Kidney (tissue), 22 donors: Measurements from ENCODE around the gene SLC25A53. TPM values are rescaled to one million over a fixed set of nuclear protein-coding genes. Genes with fewer than 3 reads are reported as not detected.

ENCODE experiments used
- DNase-seq, 5 donors: peaks; one replicate each; pipeline ENCODE4 v3.0.0-alpha.2; 2013 to 2020
- FAIRE-seq: peaks from 2 replicates; lab custom pipeline; 2012; peaks lifted over from hg19 to GRCh38; lab: Jason Lieb, UNC
- H3K27ac ChIP-seq, 2 donors: one replicate each; pipeline ENCODE4 v1.7.0; 2013; ENCODE audit warnings: low read depth in 2 of 2, low read length in 2 of 2, inconsistent platforms in 1 of 2
- H3K27me3 ChIP-seq: one replicate; pipeline ENCODE4 v1.7.1; 2013; ENCODE audit warnings: low read length, inconsistent platforms; ENCODE audit not compliant: control insufficient read depth, insufficient read depth
- H3K36me3 ChIP-seq, 3 donors: one replicate each; pipeline versions ENCODE4 v1.7.0 to v1.7.1; 2013; ENCODE audit warnings: low read length in 3 of 3, control low read depth in 1 of 3, inconsistent platforms in 1 of 3; ENCODE audit not compliant: insufficient read depth in 3 of 3, control insufficient read depth in 2 of 3
- H3K4me1 ChIP-seq, 3 donors: one replicate each; pipeline versions ENCODE4 v1.7.0 to v1.7.1; 2013; ENCODE audit warnings: low read length in 3 of 3, inconsistent platforms in 1 of 3, low read depth in 1 of 3; ENCODE audit not compliant: control insufficient read depth in 2 of 3, insufficient read depth in 2 of 3
- H3K4me3 ChIP-seq, 3 donors: one replicate each; pipeline versions ENCODE4 v1.7.0 to v1.8.1; 2013; ENCODE audit warnings: low read length in 3 of 3, control low read depth in 1 of 3, inconsistent platforms in 1 of 3
- H3K9ac ChIP-seq, 3 donors: one replicate each; pipeline versions ENCODE4 v1.7.0 to v1.7.1; 2013; ENCODE audit warnings: low read length in 3 of 3, control low read depth in 1 of 3, inconsistent platforms in 1 of 3
- H3K9me3 ChIP-seq, 3 donors: one replicate each; pipeline versions ENCODE4 v1.7.0 to v1.7.1; 2013; ENCODE audit warnings: low read length in 3 of 3, control low read depth in 1 of 3, inconsistent platforms in 1 of 3; ENCODE audit not compliant: control insufficient read depth in 2 of 3, insufficient read depth in 1 of 3
- intact Hi-C: fragments of 100-400 bp; cut with DNase I; formaldehyde crosslinking; loops from one replicate; pipeline ENCODE4 v1.11.1; 2022
- long read RNA-seq, 10 donors: library from polyadenylated mRNA in 1 of 10; unstranded in 1 of 10; transcript quantifications; one replicate each; pipeline ENCODE4 v2.0.0 and lab custom pipeline, GENCODE V29; 2021 to 2026
- polyA plus RNA-seq: library from polyadenylated mRNA; stranded (reverse); fragments of 350-450 nt; fragmentation: Illumina TruSeq; extraction: RNeasy Lipid Tissue Mini Kit (QIAGEN cat#74804); gene quantifications from one replicate; pipeline ENCODE4 v1.2.3, GENCODE V29; 2014; ENCODE audit warnings: low read depth, low replicate concordance; ENCODE audit not compliant: insufficient read depth
- total RNA-seq: library from RNA; stranded (reverse); fragmentation: NEBNext Ultra II Directional; extraction: Animal tissue kit (Norgen Biotek cat#: 25700); gene quantifications from one replicate; pipeline ENCODE4 v1.2.1, GENCODE V29; 2021
- TF ChIP-seq, protein P1 (sequence below): IDR thresholded peaks from 3 replicates; pipeline ENCODE4 v1.5.1; 2012; ENCODE audit warnings: mild to moderate bottlenecking, moderate library complexity, borderline replicate concordance; ENCODE audit not compliant: insufficient read depth; ENCODE audit errors: extremely low read depth
- donor health status: control.
- donor health status: control.
- donor health status: control.
- donor health status: control.
- donor health status: control.
- donor health status: DM: yes; HTN: yes; CAD: no.
- donor health status: Normal renal cell carcinoma (clear cell type).

Gene SLC25A53, protein sequence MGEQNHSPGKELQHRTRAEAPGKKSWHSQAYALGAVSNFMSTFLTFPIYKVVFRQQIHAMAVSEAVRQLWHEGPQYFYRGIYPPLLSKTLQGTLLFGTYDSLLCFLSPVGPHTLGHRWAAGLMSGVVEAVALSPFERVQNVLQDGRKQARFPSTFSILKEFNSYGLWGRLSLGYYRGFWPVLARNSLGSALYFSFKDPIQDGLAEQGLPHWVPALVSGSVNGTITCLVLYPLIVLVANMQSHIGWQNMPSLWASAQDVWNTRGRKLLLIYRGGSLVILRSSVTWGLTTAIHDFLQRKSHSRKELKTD
- 12.1 TPM for total RNA-seq
- 5.0 TPM for polyA plus RNA-seq
- long read RNA-seq, donor 1, partial matches to known transcripts = 0 of 1 reads
- long read RNA-seq, donor 1, other reads (novel, unspliced or antisense) = 0 of 1 reads
- long read RNA-seq, donor 2, partial matches to known transcripts = 0 of 3 reads
- long read RNA-seq, donor 2, other reads (novel, unspliced or antisense) = 0 of 3 reads
- long read RNA-seq, donor 3, transcript SLC25A53-201 (2 exons, 731 nt) = major isoform, 9 of 15 reads
- long read RNA-seq, donor 3, partial matches to known transcripts = 6 of 15 reads
- long read RNA-seq, donor 3, other reads (novel, unspliced or antisense) = 0 of 15 reads
- long read RNA-seq, donor 4, partial matches to known transcripts = 0 of 2 reads
- long read RNA-seq, donor 4, other reads (novel, unspliced or antisense) = 0 of 2 reads
- long read RNA-seq, donor 5 = 0 reads
- long read RNA-seq, donor 6, transcript SLC25A53-201 (2 exons, 731 nt) = major isoform, 11 of 11 reads
- long read RNA-seq, donor 6, partial matches to known transcripts = 0 of 11 reads
- long read RNA-seq, donor 6, other reads (novel, unspliced or antisense) = 0 of 11 reads
- long read RNA-seq, donor 7, transcript SLC25A53-201 (2 exons, 731 nt) = major isoform, 5 of 9 reads
- long read RNA-seq, donor 7, partial matches to known transcripts = 0 of 9 reads
- long read RNA-seq, donor 7, other reads (novel, unspliced or antisense) = 4 of 9 reads
- long read RNA-seq, donor 8, partial matches to known transcripts = 0 of 3 reads
- long read RNA-seq, donor 8, other reads (novel, unspliced or antisense) = 0 of 3 reads
- long read RNA-seq, donor 9 = 0 reads
- long read RNA-seq, donor 10, partial matches to known transcripts = 0 of 4 reads
- long read RNA-seq, donor 10, other reads (novel, unspliced or antisense) = 0 of 4 reads

DNA sequence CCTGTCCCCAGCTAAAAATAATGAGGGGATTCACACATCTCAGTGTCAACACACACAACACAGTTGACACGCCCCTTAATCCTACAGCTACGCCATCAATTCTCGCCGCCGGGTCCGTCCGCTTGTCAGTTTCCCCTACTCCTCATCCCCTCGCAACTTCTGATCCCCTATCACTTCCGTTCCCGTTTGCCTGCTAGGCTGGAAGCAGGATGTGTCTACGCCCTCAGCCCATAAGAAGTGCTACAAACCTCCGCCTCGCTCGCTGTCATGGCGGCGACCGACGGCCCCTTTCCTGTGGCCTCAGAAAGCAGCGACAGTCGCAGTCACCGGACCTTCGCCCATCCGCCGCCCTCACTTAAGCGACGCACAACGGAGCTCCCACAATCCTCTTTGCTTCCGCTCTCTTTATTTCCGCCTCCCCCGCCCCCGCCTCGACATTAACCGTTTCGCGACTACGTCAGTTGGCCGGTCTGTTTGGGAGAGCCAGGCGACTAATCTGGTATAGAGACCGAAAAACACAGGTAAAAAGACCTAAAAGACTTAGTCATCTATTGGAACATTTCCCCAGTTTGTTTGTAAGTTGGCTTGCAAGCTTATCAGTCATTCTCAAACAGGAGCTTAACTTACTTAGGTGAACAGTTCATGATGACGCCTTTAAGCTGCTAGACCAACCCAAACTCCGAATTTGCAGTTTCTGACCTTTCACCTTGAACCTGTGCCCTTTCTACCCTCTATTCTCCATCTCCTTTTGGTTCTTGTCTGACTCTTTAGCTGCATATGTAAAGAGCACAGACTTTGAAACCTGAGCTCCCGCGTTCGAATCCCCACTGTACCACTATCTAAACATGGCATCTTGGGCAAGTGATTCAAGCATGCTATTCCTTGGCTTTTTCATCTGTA is at the start of gene SLC25A53:
SLC25A53 (minus strand) TSS at position 380 of the 900 bp plus-strand sequence. CDS start 51,752 bp downstream, outside the sequence.
- H3K36me3 ChIP-seq = no peaks in the 10 kb centered on the region
- H3K27ac ChIP-seq = peak within 1 kb of the TSS; percentile 87
- H3K4me3 ChIP-seq = peak within 1 kb of the TSS; percentile 75 to 96 (median 96)
- H3K4me1 ChIP-seq = no peaks in the 10 kb centered on the region
- H3K9ac ChIP-seq = peak within 1 kb of the TSS; percentile 46 to 93 (median 69)
- TF ChIP-seq, protein P1, sequence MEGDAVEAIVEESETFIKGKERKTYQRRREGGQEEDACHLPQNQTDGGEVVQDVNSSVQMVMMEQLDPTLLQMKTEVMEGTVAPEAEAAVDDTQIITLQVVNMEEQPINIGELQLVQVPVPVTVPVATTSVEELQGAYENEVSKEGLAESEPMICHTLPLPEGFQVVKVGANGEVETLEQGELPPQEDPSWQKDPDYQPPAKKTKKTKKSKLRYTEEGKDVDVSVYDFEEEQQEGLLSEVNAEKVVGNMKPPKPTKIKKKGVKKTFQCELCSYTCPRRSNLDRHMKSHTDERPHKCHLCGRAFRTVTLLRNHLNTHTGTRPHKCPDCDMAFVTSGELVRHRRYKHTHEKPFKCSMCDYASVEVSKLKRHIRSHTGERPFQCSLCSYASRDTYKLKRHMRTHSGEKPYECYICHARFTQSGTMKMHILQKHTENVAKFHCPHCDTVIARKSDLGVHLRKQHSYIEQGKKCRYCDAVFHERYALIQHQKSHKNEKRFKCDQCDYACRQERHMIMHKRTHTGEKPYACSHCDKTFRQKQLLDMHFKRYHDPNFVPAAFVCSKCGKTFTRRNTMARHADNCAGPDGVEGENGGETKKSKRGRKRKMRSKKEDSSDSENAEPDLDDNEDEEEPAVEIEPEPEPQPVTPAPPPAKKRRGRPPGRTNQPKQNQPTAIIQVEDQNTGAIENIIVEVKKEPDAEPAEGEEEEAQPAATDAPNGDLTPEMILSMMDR = no peak
- intact Hi-C loops = no loop called here
- DNase-seq = peak; percentile 88 to 93 (median 90)
- H3K9me3 ChIP-seq = no peaks in the 10 kb centered on the region
- no peaks in the 10 kb centered on the region for H3K27me3 ChIP-seq
- no peak for FAIRE-seq

DNA sequence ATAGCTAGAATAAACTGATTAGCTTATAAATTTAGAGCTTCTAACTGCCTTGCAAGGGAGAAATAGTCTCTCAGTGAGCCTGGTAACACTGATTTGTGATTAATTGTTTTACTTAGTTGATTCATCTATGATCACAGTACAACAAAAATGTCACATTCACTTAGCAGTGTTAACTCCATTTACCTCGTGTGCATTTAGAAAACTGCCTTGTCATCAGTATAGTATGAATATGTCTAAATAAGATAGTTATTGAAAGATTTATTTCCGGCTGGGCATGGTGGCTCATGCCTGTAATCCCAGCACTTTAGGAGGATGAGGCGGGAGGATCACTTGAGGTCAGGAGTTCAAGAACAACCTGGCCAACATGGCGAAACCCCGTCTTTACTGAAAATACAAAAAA is 48.7 kb upstream of the SLC25A53 start:
- TF ChIP-seq, protein P1 = no peak
- Histone ChIP-seq H3K36me3 (peaks cover 0 to 3% (median 0%) of the 10 kb centered on the region in 3 donors), H3K4me3 (no peak overlapping the region), H3K9me3 (no peaks in the 10 kb centered on the region), H3K27ac (no peak overlapping the region), H3K9ac (no peak overlapping the region), H3K4me1 (no peaks in the 10 kb centered on the region), H3K27me3 (peaks cover 2% of the 10 kb centered on the region)
- no peak for FAIRE-seq
- no peak for DNase-seq
- intact Hi-C loops = no loop called here

DNA sequence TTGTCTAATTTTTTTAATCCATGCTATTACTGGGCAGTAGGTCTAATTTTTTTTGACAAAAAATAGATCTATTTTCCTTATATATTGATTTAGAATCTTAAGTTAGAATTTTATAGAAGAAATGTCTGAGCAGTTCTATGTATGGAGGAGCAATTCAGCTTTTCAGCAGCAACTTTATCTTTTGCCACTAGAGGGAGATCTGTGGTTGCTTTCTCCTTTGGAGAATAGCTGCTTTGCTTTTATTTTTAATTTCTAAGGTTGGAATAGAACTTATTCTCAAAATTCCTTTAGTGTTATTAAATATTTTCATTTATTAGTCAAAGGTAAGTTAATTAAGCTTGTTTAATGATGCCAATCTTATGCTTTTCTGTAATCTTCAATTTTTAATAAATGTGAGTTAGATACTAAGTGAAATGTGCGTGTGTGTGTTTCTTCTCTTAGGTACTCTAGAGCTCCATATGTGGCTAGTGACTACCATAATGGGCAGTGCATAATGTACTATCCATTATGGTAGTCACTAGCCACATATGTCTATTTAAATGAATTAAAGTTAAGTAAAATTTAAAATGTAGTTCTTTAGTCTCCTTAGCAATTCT is 38.8 kb upstream of the SLC25A53 start:
- peak; percentile 99 for FAIRE-seq

More for the DNA sequence above, 38.8 kb upstream of the SLC25A53 start:
- H3K4me3 ChIP-seq = no peak overlapping the region
- no peak overlapping the region for H3K27ac ChIP-seq
- H3K9me3 ChIP-seq = no peaks in the 10 kb centered on the region
- intact Hi-C loops = no loop called here
- peaks cover 0 to 3% (median 0%) of the 10 kb centered on the region in 3 donors for H3K36me3 ChIP-seq
- no peaks in the 10 kb centered on the region for H3K27me3 ChIP-seq
- TF ChIP-seq, protein P1 = peak; percentile 47
- no peaks in the 10 kb centered on the region for H3K4me1 ChIP-seq
- no peak overlapping the region for H3K9ac ChIP-seq
- peak in 2 of 5 donors; percentile 36 to 43 for DNase-seq
